ENCODE data around the gene RASGEF1C. TPM values are rescaled to one million over a fixed set of nuclear protein-coding genes. Genes with fewer than 3 reads are reported as not detected.

Gene RASGEF1C
- total and polyA plus RNA-seq, 8 donors = 0.20 to 6.8 (median 0.86) TPM; not detected in 4

- Histone ChIP-seq H3K4me3 (no peak overlapping the region), H3K27me3 (peaks cover 0 to 20% (median 4%) of the 10 kb centered on the region in 3 donors), H3K9me3 (no peaks in the 10 kb centered on the region), H3K27ac (no peak overlapping the region), H3K4me1 (no peaks in the 10 kb centered on the region), H3K36me3 (no peaks in the 10 kb centered on the region)
- intact Hi-C loops (cut with DNase I; ENCODE audit: low total_unique reads) = no loop called here
- WGBS, 5 donors = 85 to 92% (median 87%) methylated on average over 4 to 18 of the region's 18 CpGs
- TF ChIP-seq, protein P1, sequence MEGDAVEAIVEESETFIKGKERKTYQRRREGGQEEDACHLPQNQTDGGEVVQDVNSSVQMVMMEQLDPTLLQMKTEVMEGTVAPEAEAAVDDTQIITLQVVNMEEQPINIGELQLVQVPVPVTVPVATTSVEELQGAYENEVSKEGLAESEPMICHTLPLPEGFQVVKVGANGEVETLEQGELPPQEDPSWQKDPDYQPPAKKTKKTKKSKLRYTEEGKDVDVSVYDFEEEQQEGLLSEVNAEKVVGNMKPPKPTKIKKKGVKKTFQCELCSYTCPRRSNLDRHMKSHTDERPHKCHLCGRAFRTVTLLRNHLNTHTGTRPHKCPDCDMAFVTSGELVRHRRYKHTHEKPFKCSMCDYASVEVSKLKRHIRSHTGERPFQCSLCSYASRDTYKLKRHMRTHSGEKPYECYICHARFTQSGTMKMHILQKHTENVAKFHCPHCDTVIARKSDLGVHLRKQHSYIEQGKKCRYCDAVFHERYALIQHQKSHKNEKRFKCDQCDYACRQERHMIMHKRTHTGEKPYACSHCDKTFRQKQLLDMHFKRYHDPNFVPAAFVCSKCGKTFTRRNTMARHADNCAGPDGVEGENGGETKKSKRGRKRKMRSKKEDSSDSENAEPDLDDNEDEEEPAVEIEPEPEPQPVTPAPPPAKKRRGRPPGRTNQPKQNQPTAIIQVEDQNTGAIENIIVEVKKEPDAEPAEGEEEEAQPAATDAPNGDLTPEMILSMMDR (IDR thresholded peaks at IDR 0.05) = no peak
- TF ChIP-seq POLR2A (IDR thresholded peaks at IDR 0.05) (no peak), EP300 (IDR thresholded peaks at IDR 0.05) (no peak), POLR2AphosphoS5 (IDR thresholded peaks at IDR 0.05) (no peak)
- no peak for DNase-seq
These were observed 109.0 kb downstream of the RASGEF1C start for GRCh38 chr5:180099733-180100611.

DNA sequence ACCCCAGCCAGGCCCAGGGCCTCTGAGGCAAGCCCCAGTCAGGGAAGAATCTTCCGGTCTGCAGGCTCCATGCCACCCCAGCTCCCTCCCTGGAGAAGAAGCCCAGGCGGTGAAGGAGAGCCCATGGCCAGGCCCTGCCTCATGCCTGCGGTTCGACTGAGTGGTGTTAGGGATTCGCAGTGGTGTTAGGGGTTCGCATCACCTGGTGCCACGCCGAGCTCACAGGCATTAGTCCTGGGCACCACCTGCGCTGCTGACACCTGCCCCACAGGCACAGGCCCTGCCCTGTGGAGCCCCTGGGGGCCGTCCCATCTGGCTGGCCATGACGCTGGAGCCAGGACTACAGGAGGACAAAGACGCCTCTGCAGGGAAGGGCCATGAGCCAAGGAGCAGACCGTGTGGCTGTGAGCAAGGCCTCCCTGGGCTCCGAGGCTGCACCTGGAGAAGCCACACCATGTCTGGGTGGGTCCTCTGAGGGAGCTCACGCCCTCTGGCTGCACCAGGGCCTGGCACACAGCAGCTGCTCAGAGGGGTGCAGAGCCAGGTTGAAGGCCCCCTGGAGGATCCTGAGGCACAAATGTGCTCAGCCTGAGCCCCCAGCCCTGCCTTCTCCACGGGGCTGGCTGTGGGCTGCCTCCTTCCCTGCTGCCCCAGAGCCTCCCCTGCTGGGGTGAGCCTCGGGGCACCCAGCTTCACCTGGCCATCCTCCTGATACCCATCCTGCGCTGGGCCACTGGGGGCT is 109.8 kb downstream of the RASGEF1C start:
- no peaks in the 10 kb centered on the region for H3K9me3 ChIP-seq
- TF ChIP-seq POLR2A (IDR thresholded peaks at IDR 0.05) (no peak), EP300 (IDR thresholded peaks at IDR 0.05) (no peak), POLR2AphosphoS5 (IDR thresholded peaks at IDR 0.05) (no peak)
- TF ChIP-seq, protein P1 (IDR thresholded peaks at IDR 0.05) = no peak
- peaks cover 0 to 20% (median 4%) of the 10 kb centered on the region in 3 donors for H3K27me3 ChIP-seq
- intact Hi-C loops (cut with DNase I; ENCODE audit: low total_unique reads) = no loop called here
- DNase-seq = no peak
- H3K36me3 ChIP-seq = no peaks in the 10 kb centered on the region
- WGBS, 5 donors = 84 to 93% (median 87%) methylated on average over 7 to 18 of the region's 18 CpGs
- H3K27ac ChIP-seq = no peak overlapping the region
- no peaks in the 10 kb centered on the region for H3K4me1 ChIP-seq
- H3K4me3 ChIP-seq = no peak overlapping the region

GRCh38 chr5:180098526-180098925 is 110.5 kb downstream of the RASGEF1C start:
- intact Hi-C loops (cut with DNase I; ENCODE audit: low total_unique reads) = no loop called here
- no peaks in the 10 kb centered on the region for H3K9me3 ChIP-seq
- WGBS, 5 donors = 73 to 96% (median 92%) methylated on average over 4 to 8 of the region's 8 CpGs

DNA sequence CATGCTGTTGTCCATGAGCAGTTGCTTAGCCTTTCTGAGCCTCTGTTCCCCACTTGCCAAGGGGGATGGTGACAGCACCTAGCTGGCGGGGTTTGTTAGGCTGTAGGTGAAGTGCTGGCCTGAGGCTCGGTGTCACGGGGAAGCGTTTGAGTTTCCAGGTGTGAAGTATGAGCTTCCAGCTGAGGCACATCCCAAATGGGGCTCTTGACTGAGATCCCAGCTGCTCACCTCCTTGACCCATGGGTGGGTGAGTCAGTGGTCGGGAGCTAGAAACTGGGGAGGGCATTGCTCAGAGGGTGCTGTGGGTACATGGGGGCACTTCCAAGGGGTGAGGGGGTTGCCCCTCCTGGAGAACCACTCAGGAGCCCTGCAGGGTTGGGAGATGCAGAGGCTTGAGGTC is 111.1 kb downstream of the RASGEF1C start:
- TF ChIP-seq POLR2AphosphoS5 (IDR thresholded peaks at IDR 0.05) (no peak), EP300 (IDR thresholded peaks at IDR 0.05) (no peak), POLR2A (IDR thresholded peaks at IDR 0.05) (no peak)
- TF ChIP-seq, protein P1 (IDR thresholded peaks at IDR 0.05) = no peak
- Histone ChIP-seq H3K9me3 (no peaks in the 10 kb centered on the region), H3K4me3 (no peak overlapping the region), H3K36me3 (no peaks in the 10 kb centered on the region), H3K27ac (no peak overlapping the region), H3K27me3 (peaks cover 0 to 20% (median 4%) of the 10 kb centered on the region in 3 donors), H3K4me1 (no peaks in the 10 kb centered on the region)
- WGBS, 5 donors = 79 to 91% (median 87%) methylated on average over 5 of the region's 5 CpGs
- intact Hi-C loops (cut with DNase I; ENCODE audit: low total_unique reads) = no loop called here
- no peak for DNase-seq

More at GRCh38 chr5:180098526-180098925, 110.5 kb downstream of the RASGEF1C start:
- Histone ChIP-seq H3K36me3 (no peaks in the 10 kb centered on the region), H3K4me3 (no peak overlapping the region), H3K4me1 (no peaks in the 10 kb centered on the region), H3K27me3 (peaks cover 0 to 20% (median 4%) of the 10 kb centered on the region in 3 donors), H3K27ac (no peak overlapping the region)
- no peak for DNase-seq
- no peak for TF ChIP-seq POLR2AphosphoS5 (IDR thresholded peaks at IDR 0.05)
- TF ChIP-seq, protein P1 (IDR thresholded peaks at IDR 0.05) = no peak
- no peak for TF ChIP-seq POLR2A (IDR thresholded peaks at IDR 0.05)
- no peak for TF ChIP-seq EP300 (IDR thresholded peaks at IDR 0.05)
